Naive thymus-derived CD4-positive, alpha-beta T cell (primary cell): ENCODE measurements around the gene CEP41. TPM values are rescaled to one million over a fixed set of nuclear protein-coding genes. Genes with fewer than 3 reads are reported as not detected.
A peak's percentile ranks its signal among the peaks of the same experiment; 100 is the strongest.

Experiments used
- ATAC-seq: fragments of 150-1000 bp; cut with Tn5 transposase; 2 replicates; pipeline ENCODE4 v1.10.0; 2021; ENCODE audit warnings: mild to moderate bottlenecking, moderate library complexity
- CTCF ChIA-PET: fragments of 350-600 bp; sonication (Branson Sonifier 250); formaldehyde crosslinking; loops from one replicate; lab custom pipeline; 2021; ENCODE audit warnings: antibody characterized with exemption; lab: Charles Lee
- POLR2A ChIA-PET: fragments of 350-600 bp; sonication (Branson Sonifier 250); formaldehyde crosslinking; loops from one replicate; lab custom pipeline; 2021; ENCODE audit warnings: antibody characterized with exemption, inconsistent platforms; lab: Charles Lee
- DNase-seq, 9 donors: peaks; one replicate each; pipeline versions ENCODE4 v3.0.0 to v3.0.0-alpha.2; 2020 to 2022; ENCODE audit warnings: mixed read lengths in 1 of 9
- H3K27ac ChIP-seq: one replicate; pipeline ENCODE4 v1.7.0; 2013; ENCODE audit warnings: mild to moderate bottlenecking, low read depth, low read length, moderate library complexity
- H3K27me3 ChIP-seq, 2 donors: one replicate each; pipeline ENCODE4 v1.7.0; 2013; ENCODE audit warnings: low read length in 2 of 2, mild to moderate bottlenecking in 2 of 2, moderate library complexity in 2 of 2; ENCODE audit not compliant: control insufficient read depth in 2 of 2, insufficient read depth in 2 of 2
- H3K36me3 ChIP-seq, 3 experiments: 1 replicate in 2 of 3; 2 replicates in 1 of 3; pipeline ENCODE4 v1.7.0; 2013; ENCODE audit warnings: low read length in 3 of 3, mild to moderate bottlenecking in 3 of 3, moderate library complexity in 1 of 3; ENCODE audit not compliant: insufficient read depth in 3 of 3, control insufficient read depth in 2 of 3
- H3K4me1 ChIP-seq, 2 donors: one replicate each; pipeline ENCODE4 v1.7.0; 2013; ENCODE audit warnings: low read length in 2 of 2, mild to moderate bottlenecking in 2 of 2, moderate library complexity in 1 of 2; ENCODE audit not compliant: control insufficient read depth in 2 of 2, insufficient read depth in 2 of 2
- H3K4me3 ChIP-seq: 2 replicates; pipeline ENCODE4 v1.7.0; 2013; ENCODE audit warnings: mild to moderate bottlenecking, low read length
- H3K9me3 ChIP-seq, 3 experiments: 1 replicate in 2 of 3; 2 replicates in 1 of 3; pipeline ENCODE4 v1.7.0; 2013; ENCODE audit warnings: low read length in 3 of 3; ENCODE audit not compliant: control insufficient read depth in 2 of 3
- H3K27ac Mint-ChIP-seq, 9 donors: one replicate each; pipeline ENCODE4 v1.8.0; 2020 to 2022; ENCODE audit warnings: mixed read lengths in 9 of 9, mild to moderate bottlenecking in 8 of 9, moderate library complexity in 5 of 9, inconsistent platforms in 2 of 9
- H3K27me3 Mint-ChIP-seq, 5 donors: one replicate each; pipeline ENCODE4 v1.8.0; 2021 to 2022; ENCODE audit warnings: mixed read lengths in 5 of 5, mild to moderate bottlenecking in 1 of 5
- H3K36me3 Mint-ChIP-seq, 5 donors: one replicate each; pipeline ENCODE4 v1.8.0; 2020 to 2022; ENCODE audit warnings: mixed read lengths in 5 of 5, mild to moderate bottlenecking in 3 of 5, inconsistent platforms in 1 of 5
- H3K4me1 Mint-ChIP-seq, 7 donors: one replicate each; pipeline ENCODE4 v1.8.0; 2020 to 2022; ENCODE audit warnings: mixed read lengths in 7 of 7, mild to moderate bottlenecking in 3 of 7, inconsistent platforms in 1 of 7
- H3K4me3 Mint-ChIP-seq, 10 donors: one replicate each; pipeline ENCODE4 v1.8.0; 2020 to 2022; ENCODE audit warnings: mild to moderate bottlenecking in 10 of 10, mixed read lengths in 10 of 10, moderate library complexity in 6 of 10, inconsistent platforms in 2 of 10
- H3K9me3 Mint-ChIP-seq, 11 donors: one replicate each; pipeline ENCODE4 v1.8.0; 2020 to 2022; ENCODE audit warnings: mixed read lengths in 11 of 11, mild to moderate bottlenecking in 4 of 11, inconsistent platforms in 1 of 11, moderate library complexity in 1 of 11
- intact Hi-C, 2 donors: fragments of 100-400 bp; cut with micrococcal nuclease; formaldehyde crosslinking; loops; one replicate each; pipeline ENCODE4 v1.15.1; 2023
- polyA plus RNA-seq, 2 donors: library from polyadenylated mRNA; unstranded; fragments of 300-500 nt; fragmentation: Illumina TruSeq; gene quantifications; one replicate each; pipeline ENCODE4 v1.2.3, GENCODE V29; 2021
- total RNA-seq, 6 experiments: library from RNA in 5 of 6; stranded (reverse) in 5 of 6; gene quantifications; 1 replicate in 5 of 6; 2 replicates in 1 of 6; pipeline ENCODE4 v1.2.3 and lab custom pipeline; 2021 to 2026

Gene CEP41
- total and polyA plus RNA-seq, 7 experiments from 2014 or later, result 6.9 to 29.6 (median 13.3) TPM

GRCh38 chr7:130386876-130387275 lies 53.9 kb downstream of the CEP41 start:
- ATAC-seq (no peak), DNase-seq (no peak)
- H3K36me3 ChIP-seq, result no peaks in the 10 kb centered on the region
- POLR2A ChIA-PET, result no interaction called here
- H3K9me3 Mint-ChIP-seq, result peaks cover 0 to 3% (median 0%) of the 10 kb centered on the region in 11 donors
- H3K4me3 Mint-ChIP-seq, result no peak overlapping the region
- H3K4me1 ChIP-seq, result no peaks in the 10 kb centered on the region
- H3K9me3 ChIP-seq, result no peaks in the 10 kb centered on the region
- peaks cover 0 to 5% (median 0%) of the 10 kb centered on the region in 7 donors for H3K4me1 Mint-ChIP-seq
- H3K36me3 Mint-ChIP-seq, result peaks cover 0 to 3% (median 0%) of the 10 kb centered on the region in 5 donors
- peak overlapping the region in 1 of 9 donors; percentile 8 for H3K27ac Mint-ChIP-seq
- intact Hi-C loops, result no loop called here
- CTCF ChIA-PET, result no interaction called here
- H3K27me3 Mint-ChIP-seq, result no peaks in the 10 kb centered on the region
- no peak overlapping the region for H3K27ac ChIP-seq
- H3K27me3 ChIP-seq, result no peaks in the 10 kb centered on the region
- no peak overlapping the region for H3K4me3 ChIP-seq

DNA sequence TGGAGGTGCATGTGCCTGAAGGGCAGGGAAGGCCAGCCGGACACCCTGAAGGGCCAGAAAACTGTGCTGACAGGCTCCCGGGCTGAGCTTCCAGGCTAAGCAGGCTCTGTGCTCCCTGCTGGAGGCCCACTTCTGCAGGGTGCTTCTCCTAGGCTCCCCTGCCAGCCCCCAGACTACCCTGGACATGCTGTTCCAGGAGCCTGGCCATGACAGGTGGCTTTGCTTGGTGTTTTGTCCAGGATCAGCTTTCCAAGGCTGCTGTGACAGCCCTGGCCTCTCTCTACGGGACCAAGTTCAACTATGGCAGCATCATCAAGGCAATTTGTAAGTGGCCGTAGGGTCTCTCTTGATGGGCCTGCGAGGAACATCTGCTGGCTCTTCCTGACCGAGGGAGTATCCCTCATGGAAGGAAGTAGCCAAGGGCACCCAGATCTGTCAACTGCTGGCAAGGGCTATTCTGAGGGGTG lies 55.2 kb downstream of the CEP41 start:
- H3K27ac Mint-ChIP-seq, result peak overlapping the region in 1 of 9 donors; percentile 62
- intact Hi-C loops, result no loop called here
- DNase-seq (no peak), ATAC-seq (no peak)
- peaks cover 0 to 5% (median 0%) of the 10 kb centered on the region in 7 donors for H3K4me1 Mint-ChIP-seq
- ChIA-PET CTCF (no interaction called here), POLR2A (no interaction called here)
- H3K4me3 Mint-ChIP-seq, result no peak overlapping the region
- peaks cover 0 to 3% (median 0%) of the 10 kb centered on the region in 5 donors for H3K36me3 Mint-ChIP-seq
- no peaks in the 10 kb centered on the region for H3K4me1 ChIP-seq
- no peaks in the 10 kb centered on the region for H3K27me3 ChIP-seq
- no peak overlapping the region for H3K4me3 ChIP-seq
- no peaks in the 10 kb centered on the region for H3K36me3 ChIP-seq
- H3K27ac ChIP-seq, result no peak overlapping the region
- peaks cover 0 to 3% (median 0%) of the 10 kb centered on the region in 11 donors for H3K9me3 Mint-ChIP-seq
- H3K9me3 ChIP-seq, result no peaks in the 10 kb centered on the region
- no peaks in the 10 kb centered on the region for H3K27me3 Mint-ChIP-seq

- H3K36me3 ChIP-seq, result no peaks in the 10 kb centered on the region
- no peaks in the 10 kb centered on the region for H3K27me3 Mint-ChIP-seq
- DNase-seq (no peak), ATAC-seq (no peak)
- no peaks in the 10 kb centered on the region for H3K4me1 ChIP-seq
- CTCF ChIA-PET, result no interaction called here
- POLR2A ChIA-PET, result no interaction called here
- peaks cover 0 to 3% (median 0%) of the 10 kb centered on the region in 5 donors for H3K36me3 Mint-ChIP-seq
- H3K27ac ChIP-seq, result no peak overlapping the region
- H3K27me3 ChIP-seq, result no peaks in the 10 kb centered on the region
- H3K4me3 Mint-ChIP-seq, result no peak overlapping the region
- H3K4me3 ChIP-seq, result no peak overlapping the region
- H3K27ac Mint-ChIP-seq, result no peak overlapping the region
- H3K9me3 ChIP-seq, result no peaks in the 10 kb centered on the region
- intact Hi-C loops, result no loop called here
- H3K4me1 Mint-ChIP-seq, result peaks cover 0 to 5% (median 0%) of the 10 kb centered on the region in 7 donors
- peaks cover 0 to 3% (median 0%) of the 10 kb centered on the region in 11 donors for H3K9me3 Mint-ChIP-seq
Measured at GRCh38 chr7:130384841-130385599, 55.8 kb downstream of the CEP41 start.

DNA sequence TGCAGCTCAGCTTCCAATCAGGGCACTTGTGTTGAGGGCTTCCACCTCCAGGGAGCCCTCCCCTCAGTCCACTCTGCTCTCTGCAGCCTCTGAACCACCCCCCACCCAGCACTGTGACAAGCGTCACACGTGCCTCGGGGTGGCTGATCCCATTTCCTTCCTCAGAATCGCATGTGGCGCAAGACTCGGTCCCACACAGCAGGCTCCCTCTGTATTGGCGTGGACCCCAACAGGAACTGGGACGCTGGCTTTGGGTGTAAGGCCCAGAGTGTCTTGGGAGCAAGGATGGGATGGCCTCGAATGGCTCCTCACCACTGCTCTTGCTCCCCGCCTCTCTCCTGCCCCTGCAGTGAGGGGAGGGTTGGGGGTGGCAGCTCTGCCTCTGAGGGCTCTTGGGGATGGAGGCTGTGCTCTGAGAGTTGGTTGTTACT lies 56.4 kb downstream of the CEP41 start:
- intact Hi-C loops, result no loop called here
- ChIA-PET POLR2A (no interaction called here), CTCF (no interaction called here)

GRCh38 chr7:130383187-130383980 lies 57.4 kb downstream of the CEP41 start:
- ChIA-PET CTCF (no interaction called here), POLR2A (no interaction called here)
- H3K36me3 Mint-ChIP-seq, result no peaks in the 10 kb centered on the region
- peak overlapping the region in 1 of 9 donors; percentile 14 for H3K27ac Mint-ChIP-seq
- Histone ChIP-seq H3K9me3 (no peaks in the 10 kb centered on the region), H3K36me3 (no peaks in the 10 kb centered on the region), H3K27me3 (no peaks in the 10 kb centered on the region), H3K27ac (no peak overlapping the region), H3K4me1 (no peaks in the 10 kb centered on the region), H3K4me3 (no peak overlapping the region)
- ATAC-seq, result no peak
- H3K4me1 Mint-ChIP-seq, result peaks cover 0 to 5% (median 0%) of the 10 kb centered on the region in 7 donors
- intact Hi-C loops, result no loop called here
- H3K27me3 Mint-ChIP-seq, result no peaks in the 10 kb centered on the region
- DNase-seq, result no peak
- H3K4me3 Mint-ChIP-seq, result no peak overlapping the region
- H3K9me3 Mint-ChIP-seq, result peaks cover 0 to 3% (median 0%) of the 10 kb centered on the region in 11 donors

More for the DNA sequence above, 56.4 kb downstream of the CEP41 start:
- Mint-ChIP-seq H3K27me3 (no peaks in the 10 kb centered on the region), H3K4me1 (peaks cover 0 to 5% (median 0%) of the 10 kb centered on the region in 7 donors), H3K36me3 (peaks cover 0 to 3% (median 0%) of the 10 kb centered on the region in 5 donors), H3K4me3 (no peak overlapping the region), H3K27ac (no peak overlapping the region), H3K9me3 (peaks cover 0 to 3% (median 0%) of the 10 kb centered on the region in 11 donors)
- H3K27ac ChIP-seq, result no peak overlapping the region
- DNase-seq (no peak), ATAC-seq (peak; percentile 40)
- H3K4me1 ChIP-seq, result no peaks in the 10 kb centered on the region
- H3K4me3 ChIP-seq, result no peak overlapping the region
- H3K27me3 ChIP-seq, result no peaks in the 10 kb centered on the region
- H3K9me3 ChIP-seq, result no peaks in the 10 kb centered on the region
- no peaks in the 10 kb centered on the region for H3K36me3 ChIP-seq

- no peaks in the 10 kb centered on the region for H3K27me3 Mint-ChIP-seq
- POLR2A ChIA-PET, result no interaction called here
Measured at GRCh38 chr7:130381468-130382312, 59.1 kb downstream of the CEP41 start.

More at GRCh38 chr7:130381468-130382312, 59.1 kb downstream of the CEP41 start:
- intact Hi-C loops, result no loop called here
- Mint-ChIP-seq H3K4me3 (no peak overlapping the region), H3K27ac (no peak overlapping the region), H3K36me3 (peaks cover 0 to 3% (median 1%) of the 10 kb centered on the region in 5 donors), H3K9me3 (peaks cover 0 to 11% (median 2%) of the 10 kb centered on the region in 11 donors), H3K4me1 (peaks cover 0 to 5% (median 0%) of the 10 kb centered on the region in 7 donors)
- ATAC-seq, result no peak
- H3K9me3 ChIP-seq, result peaks cover 0 to 4% (median 0%) of the 10 kb centered on the region in 3 experiments
- H3K36me3 ChIP-seq, result no peaks in the 10 kb centered on the region
- DNase-seq, result no peak
- H3K4me3 ChIP-seq, result no peak overlapping the region
- no peaks in the 10 kb centered on the region for H3K27me3 ChIP-seq
- CTCF ChIA-PET, result no interaction called here
- no peaks in the 10 kb centered on the region for H3K4me1 ChIP-seq
- no peak overlapping the region for H3K27ac ChIP-seq
